Brain microvascular endothelial cell (primary cell): Measurements from ENCODE around the gene GGACT.

Source experiments
- DNase-seq: peaks from one replicate; pipeline ENCODE4 v3.0.0-alpha.2; 2020
- H3K27ac ChIP-seq: fragments of 250-450 bp; sonication (Bioruptor Pico); 2 replicates; pipeline ENCODE4 v1.5.1; 2020; ENCODE audit warnings: mild to moderate bottlenecking, moderate library complexity
- H3K27me3 ChIP-seq: fragments of 250-450 bp; sonication (Bioruptor Pico); replicated peaks from 2 replicates; pipeline ENCODE4 v1.5.1; 2020; ENCODE audit warnings: mild to moderate bottlenecking
- H3K36me3 ChIP-seq: fragments of 250-450 bp; sonication (Bioruptor Pico); replicated peaks from 2 replicates; pipeline ENCODE4 v1.5.1; 2020; ENCODE audit warnings: mild to moderate bottlenecking
- H3K4me3 ChIP-seq: 2 replicates; pipeline ENCODE4 v1.5.1; 2011; ENCODE audit warnings: low read depth, mild to moderate bottlenecking, control low read depth, low read length, moderate library complexity
- CTCF ChIP-seq: IDR thresholded peaks from 2 replicates; pipeline ENCODE4 v1.5.1; 2011; ENCODE audit warnings: low read depth, mild to moderate bottlenecking, moderate library complexity, low read length, control low read depth, inconsistent platforms; ENCODE audit errors: missing control alignments
- in situ Hi-C: cut with HindIII; loops from 2 replicates; pipeline ENCODE4 v1.10.0; 2017; ENCODE audit warnings: low sequenced_read_pairs, low pct_ligation_motif_present

Gene GGACT

GRCh38 chr13:100565286-100565685 lies 23.3 kb downstream of the GGACT start:
- Histone ChIP-seq H3K4me3 (no peak overlapping the region), H3K27me3 (no peaks in the 10 kb centered on the region), H3K27ac (no peak overlapping the region), H3K36me3 (no peaks in the 10 kb centered on the region)
- DNase-seq: no peak
- in situ Hi-C loops: no loop called here
- no peak for TF ChIP-seq CTCF

- DNase-seq: no peak
- H3K4me3 ChIP-seq: no peak overlapping the region
- no peak overlapping the region for H3K27ac ChIP-seq
- in situ Hi-C loops: no loop called here
- no peaks in the 10 kb centered on the region for H3K27me3 ChIP-seq
- no peaks in the 10 kb centered on the region for H3K36me3 ChIP-seq
- no peak for TF ChIP-seq CTCF
Observed at GRCh38 chr13:100564444-100565223, 24.0 kb downstream of the GGACT start.

- no peak overlapping the region for H3K4me3 ChIP-seq
- no peak for TF ChIP-seq CTCF
- no peaks in the 10 kb centered on the region for H3K36me3 ChIP-seq
- H3K27ac ChIP-seq: no peak overlapping the region
- in situ Hi-C loops: no loop called here
- DNase-seq: no peak
- H3K27me3 ChIP-seq: no peaks in the 10 kb centered on the region
Observed at GRCh38 chr13:100563779-100564178, 24.8 kb downstream of the GGACT start.

GRCh38 chr13:100561599-100562204 lies 26.9 kb downstream of the GGACT start:
- Histone ChIP-seq H3K36me3 (no peaks in the 10 kb centered on the region), H3K27me3 (no peaks in the 10 kb centered on the region), H3K4me3 (no peak overlapping the region), H3K27ac (no peak overlapping the region)
- DNase-seq: no peak
- TF ChIP-seq CTCF: no peak
- in situ Hi-C loops: no loop called here

- no peaks in the 10 kb centered on the region for H3K27me3 ChIP-seq
- H3K27ac ChIP-seq: no peak overlapping the region
- no peak for TF ChIP-seq CTCF
- no peaks in the 10 kb centered on the region for H3K36me3 ChIP-seq
- H3K4me3 ChIP-seq: no peak overlapping the region
- in situ Hi-C loops: no loop called here
- no peak for DNase-seq
Observed at GRCh38 chr13:100561158-100561499, 27.5 kb downstream of the GGACT start.
